Caco-2 (cell line): Measurements from ENCODE around the gene RFX2. TPM values are rescaled to one million over a fixed set of nuclear protein-coding genes. Genes with fewer than 3 reads are reported as not detected.

Source experiments
- BruUV-seq: library from RNA; stranded (reverse); fragments of 400-500 nt; replicated peaks from 2 replicates; lab custom pipeline; 2021; lab: Mats Ljungman, UMichigan
- CTCF ChIA-PET: fragments of 300-600 bp; sonication (Branson Sonifier 250); formaldehyde crosslinking; loops from one replicate; lab custom pipeline; 2022; ENCODE audit warnings: antibody characterized with exemption; lab: Charles Lee
- POLR2A ChIA-PET: fragments of 300-600 bp; sonication (Branson Sonifier 250); formaldehyde crosslinking; loops from one replicate; lab custom pipeline; 2022; ENCODE audit warnings: antibody characterized with exemption; lab: Charles Lee
- DNase-seq, 2 experiments: peaks; one replicate each; pipeline versions ENCODE4 v3.0.0 to v3.0.0-alpha.2; 2020 to 2022
- H3K27me3 ChIP-seq: replicated peaks from 2 replicates; pipeline ENCODE4 v1.6.0; 2011; ENCODE audit warnings: low read length; ENCODE audit not compliant: control insufficient read depth, insufficient read depth
- H3K36me3 ChIP-seq: 2 replicates; pipeline ENCODE4 v1.5.1; 2011; ENCODE audit warnings: low read length; ENCODE audit not compliant: control insufficient read depth, insufficient read depth
- H3K4me1 ChIP-seq: fragments of 250-450 bp; sonication (Bioruptor Pico); 2 replicates; pipeline ENCODE4 v1.5.1; 2020; ENCODE audit warnings: mild to moderate bottlenecking
- H3K4me3 ChIP-seq: 2 replicates; pipeline ENCODE4 v1.5.1; 2011; ENCODE audit warnings: low read depth, mild to moderate bottlenecking, control low read depth, low read length
- H3K9me3 ChIP-seq: fragments of 250-450 bp; sonication (Bioruptor Pico); 2 replicates; pipeline ENCODE4 v1.5.1; 2020; ENCODE audit warnings: mild to moderate bottlenecking, moderate library complexity
- H3K27ac Mint-ChIP-seq: one replicate; pipeline ENCODE4 v1.8.0; 2022; ENCODE audit warnings: mixed read lengths; ENCODE audit not compliant: unreplicated experiment
- H3K27me3 Mint-ChIP-seq: one replicate; pipeline ENCODE4 v1.8.0; 2022; ENCODE audit warnings: mixed read lengths; ENCODE audit not compliant: insufficient read depth, unreplicated experiment
- H3K36me3 Mint-ChIP-seq: one replicate; pipeline ENCODE4 v1.8.0; 2022; ENCODE audit warnings: mild to moderate bottlenecking, mixed read lengths; ENCODE audit not compliant: insufficient read depth, unreplicated experiment
- H3K4me1 Mint-ChIP-seq: one replicate; pipeline ENCODE4 v1.8.0; 2022; ENCODE audit warnings: low read depth, mixed read lengths; ENCODE audit not compliant: unreplicated experiment
- H3K4me3 Mint-ChIP-seq: one replicate; pipeline ENCODE4 v1.8.0; 2022; ENCODE audit warnings: mild to moderate bottlenecking, moderate library complexity, mixed read lengths; ENCODE audit not compliant: unreplicated experiment
- H3K9me3 Mint-ChIP-seq: one replicate; pipeline ENCODE4 v1.8.0; 2022; ENCODE audit warnings: mixed read lengths; ENCODE audit not compliant: unreplicated experiment
- intact Hi-C: fragments of 100-400 bp; cut with micrococcal nuclease; formaldehyde crosslinking; loops from one replicate; pipeline ENCODE4 v1.10.0; 2022; ENCODE audit not compliant: unreplicated experiment
- total RNA-seq: library from RNA; stranded (reverse); gene quantifications from 2 replicates; pipeline ENCODE4 v1.2.3, GENCODE V29; 2022
- TF ChIP-seq, protein P1 (sequence below), 2 experiments: fragments of 200-600 bp in 1 of 2; IDR thresholded peaks; 1 replicate in 1 of 2; 2 replicates in 1 of 2; pipeline versions ENCODE4 v1.5.1 to v1.8.0; 2011 to 2022; ENCODE audit warnings: antibody characterized with exemption in 1 of 2, control low read depth in 1 of 2, inconsistent platforms in 1 of 2, low read depth in 1 of 2, low read length in 1 of 2, mild to moderate bottlenecking in 1 of 2, moderate library complexity in 1 of 2; ENCODE audit not compliant: insufficient read depth in 1 of 2, severe bottlenecking in 1 of 2, unreplicated experiment in 1 of 2

The RFX2 gene
- total RNA-seq, 1 experiment from 2014 or later = 9.3 TPM

DNA sequence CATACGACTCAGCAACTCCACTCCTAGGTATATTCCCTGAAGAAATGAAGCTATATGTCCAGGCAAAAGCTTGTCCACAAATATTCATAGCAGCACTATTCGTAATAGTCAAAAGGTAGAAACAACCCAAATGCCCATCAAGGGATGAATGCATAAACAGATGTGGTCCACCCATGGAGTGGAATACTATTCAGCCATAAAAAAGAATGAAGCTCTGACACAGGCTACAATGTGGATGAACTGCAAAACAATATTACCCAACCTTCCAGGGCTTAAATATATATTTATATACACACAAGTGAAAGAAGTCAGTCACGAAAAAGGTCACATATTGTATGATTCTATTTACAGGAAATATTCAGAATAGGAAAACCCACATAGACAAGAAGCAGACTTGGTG lies 19.7 kb downstream of the RFX2 start:
- intact Hi-C loops = no loop called here
- ChIA-PET CTCF (interaction anchor here (0.6 to 0.7 kb wide), 2 partner anchors 561 to 1281 kb away, joined by 3 to 5 read pairs; no protein-coding TSS in a partner anchor), POLR2A (no interaction called here)
- Histone ChIP-seq H3K36me3 (no peaks in the 10 kb centered on the region), H3K9me3 (no peaks in the 10 kb centered on the region), H3K4me3 (no peak overlapping the region), H3K27me3 (no peaks in the 10 kb centered on the region), H3K4me1 (peaks cover 41% of the 10 kb centered on the region)
- H3K9me3 Mint-ChIP-seq = no peaks in the 10 kb centered on the region
- no peak overlapping the region for H3K4me3 Mint-ChIP-seq
- TF ChIP-seq, protein P1, sequence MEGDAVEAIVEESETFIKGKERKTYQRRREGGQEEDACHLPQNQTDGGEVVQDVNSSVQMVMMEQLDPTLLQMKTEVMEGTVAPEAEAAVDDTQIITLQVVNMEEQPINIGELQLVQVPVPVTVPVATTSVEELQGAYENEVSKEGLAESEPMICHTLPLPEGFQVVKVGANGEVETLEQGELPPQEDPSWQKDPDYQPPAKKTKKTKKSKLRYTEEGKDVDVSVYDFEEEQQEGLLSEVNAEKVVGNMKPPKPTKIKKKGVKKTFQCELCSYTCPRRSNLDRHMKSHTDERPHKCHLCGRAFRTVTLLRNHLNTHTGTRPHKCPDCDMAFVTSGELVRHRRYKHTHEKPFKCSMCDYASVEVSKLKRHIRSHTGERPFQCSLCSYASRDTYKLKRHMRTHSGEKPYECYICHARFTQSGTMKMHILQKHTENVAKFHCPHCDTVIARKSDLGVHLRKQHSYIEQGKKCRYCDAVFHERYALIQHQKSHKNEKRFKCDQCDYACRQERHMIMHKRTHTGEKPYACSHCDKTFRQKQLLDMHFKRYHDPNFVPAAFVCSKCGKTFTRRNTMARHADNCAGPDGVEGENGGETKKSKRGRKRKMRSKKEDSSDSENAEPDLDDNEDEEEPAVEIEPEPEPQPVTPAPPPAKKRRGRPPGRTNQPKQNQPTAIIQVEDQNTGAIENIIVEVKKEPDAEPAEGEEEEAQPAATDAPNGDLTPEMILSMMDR (IDR thresholded peaks at IDR 0.05; ENCODE audit: insufficient read depth in 1 of 2, low read depth in 1 of 2, low read length in 1 of 2, severe bottlenecking in 1 of 2, unreplicated experiment in 1 of 2) = no peak
- peaks cover 21% of the 10 kb centered on the region for H3K36me3 Mint-ChIP-seq
- no peaks in the 10 kb centered on the region for H3K27me3 Mint-ChIP-seq
- no peak overlapping the region for H3K27ac Mint-ChIP-seq
- H3K4me1 Mint-ChIP-seq = peaks cover 33% of the 10 kb centered on the region
- DNase-seq = no peak
- BruUV-seq = no TSS peak

DNA sequence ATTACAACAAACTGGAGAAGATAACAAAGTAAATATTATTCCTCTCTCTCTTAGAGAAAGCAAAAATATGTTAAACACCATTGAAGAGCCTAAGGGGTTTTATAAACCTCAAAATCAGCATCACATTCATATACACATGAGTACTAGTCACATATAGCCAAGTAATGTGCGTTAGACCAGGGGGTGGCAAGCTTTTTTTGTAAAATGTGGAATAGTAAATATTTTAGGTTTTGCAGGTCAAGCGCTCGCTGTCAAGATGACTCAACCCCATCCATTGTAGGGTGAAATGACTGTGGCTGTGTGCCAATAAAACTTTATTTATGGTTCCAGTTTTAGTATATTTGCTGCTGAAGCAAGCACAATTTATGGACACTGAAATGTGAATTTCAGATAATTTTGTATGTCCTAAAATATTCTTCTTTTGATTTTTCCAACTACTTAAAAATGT lies 21.7 kb downstream of the RFX2 start:
- H3K4me3 Mint-ChIP-seq = no peak overlapping the region
- H3K27ac Mint-ChIP-seq = peak overlapping the region; percentile 93

DNA sequence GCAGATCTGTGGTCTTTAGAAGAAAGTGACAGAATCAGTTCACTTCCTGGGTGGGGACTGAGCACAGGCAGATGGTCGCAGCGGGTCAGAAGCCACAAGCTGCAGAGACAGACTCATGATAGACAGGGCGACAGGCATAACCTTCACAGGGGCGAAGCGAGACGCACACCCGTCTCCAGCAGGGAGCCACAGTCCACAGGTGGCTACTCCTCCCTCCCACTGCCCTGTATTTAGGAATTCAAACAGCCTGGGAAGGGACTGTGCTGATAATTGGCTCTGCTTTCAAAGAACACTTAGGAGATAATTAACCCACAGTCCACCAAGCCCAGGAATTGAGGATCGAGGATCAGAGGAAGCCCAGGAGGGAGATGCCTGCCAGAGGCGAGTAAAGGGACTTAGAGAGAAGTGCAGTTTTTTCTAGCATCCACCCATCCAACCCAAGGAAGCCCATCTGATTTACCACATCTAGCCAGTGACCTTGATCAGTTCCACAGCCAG lies 23.2 kb downstream of the RFX2 start:
- peak overlapping the region; percentile 27 for H3K4me3 ChIP-seq
- H3K4me1 Mint-ChIP-seq = peaks cover 24% of the 10 kb centered on the region
- H3K27me3 ChIP-seq = no peaks in the 10 kb centered on the region
- ChIA-PET CTCF (interaction anchor here (1.0 to 1.5 kb wide), 2 partner anchors 24 to 38 kb away, joined by 3 to 6 read pairs; no protein-coding TSS in a partner anchor), POLR2A (no interaction called here)
- peaks cover 33% of the 10 kb centered on the region for H3K4me1 ChIP-seq
- peaks cover 6% of the 10 kb centered on the region for H3K36me3 Mint-ChIP-seq
- H3K27me3 Mint-ChIP-seq = no peaks in the 10 kb centered on the region
- intact Hi-C loops = loop anchor here (1.0 to 2.0 kb wide), 3 partner anchors 21 to 31 kb away; partner anchors contain the start of gene RFX2
- no peaks in the 10 kb centered on the region for H3K9me3 ChIP-seq
- peak; percentile 71 to 84 for DNase-seq
- no peaks in the 10 kb centered on the region for H3K36me3 ChIP-seq
- TF ChIP-seq, protein P1 (IDR thresholded peaks at IDR 0.05; ENCODE audit: insufficient read depth in 1 of 2, low read depth in 1 of 2, low read length in 1 of 2, severe bottlenecking in 1 of 2, unreplicated experiment in 1 of 2) = no peak
- no TSS peak for BruUV-seq
- H3K4me3 Mint-ChIP-seq = peak overlapping the region; percentile 68
- H3K27ac Mint-ChIP-seq = peak overlapping the region; percentile 93
- no peaks in the 10 kb centered on the region for H3K9me3 Mint-ChIP-seq

More for the DNA sequence above, 21.7 kb downstream of the RFX2 start:
- no peaks in the 10 kb centered on the region for H3K9me3 ChIP-seq
- intact Hi-C loops = no loop called here
- no peaks in the 10 kb centered on the region for H3K9me3 Mint-ChIP-seq
- H3K4me1 Mint-ChIP-seq = peaks cover 33% of the 10 kb centered on the region
- H3K36me3 ChIP-seq = no peaks in the 10 kb centered on the region
- no peaks in the 10 kb centered on the region for H3K27me3 ChIP-seq
- POLR2A ChIA-PET = interaction anchor here (0.6 kb wide), 1 partner anchor 314 kb away, joined by 6 read pairs; no protein-coding TSS in a partner anchor
- no TSS peak for BruUV-seq
- peaks cover 41% of the 10 kb centered on the region for H3K4me1 ChIP-seq
- no peaks in the 10 kb centered on the region for H3K27me3 Mint-ChIP-seq
- TF ChIP-seq, protein P1 (IDR thresholded peaks at IDR 0.05; ENCODE audit: insufficient read depth in 1 of 2, low read depth in 1 of 2, low read length in 1 of 2, severe bottlenecking in 1 of 2, unreplicated experiment in 1 of 2) = no peak
- H3K36me3 Mint-ChIP-seq = peaks cover 20% of the 10 kb centered on the region
- H3K4me3 ChIP-seq = no peak overlapping the region
- DNase-seq = no peak
- CTCF ChIA-PET = no interaction called here
